ENCODE data around the gene GIMAP1.

DNA sequence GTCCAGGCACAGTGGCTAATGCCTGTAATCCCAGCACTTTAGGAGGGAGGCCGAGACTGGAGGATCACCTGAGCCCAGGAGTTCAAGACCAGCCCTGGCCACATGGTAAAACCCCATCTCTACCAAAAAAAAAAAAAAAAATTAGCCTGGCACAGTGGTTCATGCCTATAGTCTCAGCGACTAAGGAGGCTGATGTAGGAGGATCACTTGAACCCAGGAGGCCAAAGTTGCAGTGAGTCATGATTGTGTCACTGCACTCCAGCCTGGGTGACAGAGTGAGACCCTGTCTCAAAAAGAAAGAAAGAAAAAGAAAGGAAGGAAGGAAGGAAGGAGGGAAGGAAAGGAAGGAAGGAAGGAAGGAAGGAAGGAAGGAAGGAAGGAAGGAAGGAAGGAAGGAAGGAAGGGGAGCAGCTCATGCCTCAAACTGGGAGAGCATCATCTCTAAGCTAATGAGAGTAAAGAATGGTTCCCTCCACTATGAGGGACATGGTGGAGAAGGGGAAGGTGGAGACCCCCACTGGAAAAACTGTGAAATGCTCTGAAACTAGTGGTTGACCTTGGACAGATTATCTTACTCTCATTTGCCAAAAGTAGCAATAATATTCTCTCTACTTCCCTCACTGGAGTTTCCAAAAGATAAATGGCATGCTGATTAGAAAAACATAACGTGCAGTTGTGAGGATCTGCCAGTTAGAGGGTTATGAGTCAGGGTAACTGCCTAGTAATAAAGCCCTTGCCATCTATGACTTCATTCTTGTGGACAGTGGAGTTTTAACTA, 37.6 kb downstream of the GIMAP1 start:
- TF ChIP-seq, protein P1, sequence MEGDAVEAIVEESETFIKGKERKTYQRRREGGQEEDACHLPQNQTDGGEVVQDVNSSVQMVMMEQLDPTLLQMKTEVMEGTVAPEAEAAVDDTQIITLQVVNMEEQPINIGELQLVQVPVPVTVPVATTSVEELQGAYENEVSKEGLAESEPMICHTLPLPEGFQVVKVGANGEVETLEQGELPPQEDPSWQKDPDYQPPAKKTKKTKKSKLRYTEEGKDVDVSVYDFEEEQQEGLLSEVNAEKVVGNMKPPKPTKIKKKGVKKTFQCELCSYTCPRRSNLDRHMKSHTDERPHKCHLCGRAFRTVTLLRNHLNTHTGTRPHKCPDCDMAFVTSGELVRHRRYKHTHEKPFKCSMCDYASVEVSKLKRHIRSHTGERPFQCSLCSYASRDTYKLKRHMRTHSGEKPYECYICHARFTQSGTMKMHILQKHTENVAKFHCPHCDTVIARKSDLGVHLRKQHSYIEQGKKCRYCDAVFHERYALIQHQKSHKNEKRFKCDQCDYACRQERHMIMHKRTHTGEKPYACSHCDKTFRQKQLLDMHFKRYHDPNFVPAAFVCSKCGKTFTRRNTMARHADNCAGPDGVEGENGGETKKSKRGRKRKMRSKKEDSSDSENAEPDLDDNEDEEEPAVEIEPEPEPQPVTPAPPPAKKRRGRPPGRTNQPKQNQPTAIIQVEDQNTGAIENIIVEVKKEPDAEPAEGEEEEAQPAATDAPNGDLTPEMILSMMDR (IDR thresholded peaks at IDR 0.05): no peak
- TF ChIP-seq POLR2AphosphoS5 (IDR thresholded peaks at IDR 0.05) (no peak), POLR2A (IDR thresholded peaks at IDR 0.05) (no peak), EP300 (IDR thresholded peaks at IDR 0.05) (no peak)

Measured in sigmoid colon (tissue), 4 donors.